ENCODE data around the gene STPG3. TPM values are rescaled to one million over a fixed set of nuclear protein-coding genes. Genes with fewer than 3 reads are reported as not detected.
"Not testable (repeated sequence)": the region's sequence is repeated elsewhere in the genome, so short reads cannot be mapped to it uniquely, and the experiment has no call there.

STPG3 gene
- total RNA-seq, 1 donor from 2014 or later: 0.18 TPM

DNA sequence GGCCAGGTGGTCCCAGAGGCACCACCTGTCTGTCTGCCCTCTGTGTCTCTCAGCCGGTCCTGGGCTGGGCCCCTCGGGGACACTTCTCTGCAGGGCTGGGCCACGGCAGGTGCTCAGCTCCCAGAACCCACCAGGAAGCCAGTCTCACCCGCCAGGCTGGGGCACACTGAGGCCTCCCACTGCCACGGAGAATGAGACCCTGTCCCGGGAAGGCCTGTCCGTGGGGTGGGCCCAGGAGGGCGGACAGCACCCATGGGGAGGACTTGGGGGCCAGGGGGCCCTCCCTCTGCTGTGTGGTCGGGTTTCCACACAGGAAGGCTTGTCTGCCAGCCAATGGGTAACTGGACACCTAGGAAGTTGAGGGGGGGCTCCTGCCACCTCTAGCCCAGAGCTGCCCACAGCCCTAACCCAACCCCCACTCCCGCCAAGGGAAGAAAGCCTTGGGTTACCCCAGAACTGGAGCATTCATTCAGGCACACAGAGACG, 14.1 kb upstream of the STPG3 start:
- no peaks in the 10 kb centered on the region for H3K9me3 Mint-ChIP-seq
- DNase-seq (ENCODE audit: low spot score in 2 of 2, unreplicated experiment in 2 of 2): no peak
- no peaks in the 10 kb centered on the region for H3K36me3 Mint-ChIP-seq
- H3K27me3 Mint-ChIP-seq (ENCODE audit: low read depth): no peaks in the 10 kb centered on the region
- peaks cover 17% of the 10 kb centered on the region for H3K4me1 Mint-ChIP-seq
- TF ChIP-seq, protein P1, sequence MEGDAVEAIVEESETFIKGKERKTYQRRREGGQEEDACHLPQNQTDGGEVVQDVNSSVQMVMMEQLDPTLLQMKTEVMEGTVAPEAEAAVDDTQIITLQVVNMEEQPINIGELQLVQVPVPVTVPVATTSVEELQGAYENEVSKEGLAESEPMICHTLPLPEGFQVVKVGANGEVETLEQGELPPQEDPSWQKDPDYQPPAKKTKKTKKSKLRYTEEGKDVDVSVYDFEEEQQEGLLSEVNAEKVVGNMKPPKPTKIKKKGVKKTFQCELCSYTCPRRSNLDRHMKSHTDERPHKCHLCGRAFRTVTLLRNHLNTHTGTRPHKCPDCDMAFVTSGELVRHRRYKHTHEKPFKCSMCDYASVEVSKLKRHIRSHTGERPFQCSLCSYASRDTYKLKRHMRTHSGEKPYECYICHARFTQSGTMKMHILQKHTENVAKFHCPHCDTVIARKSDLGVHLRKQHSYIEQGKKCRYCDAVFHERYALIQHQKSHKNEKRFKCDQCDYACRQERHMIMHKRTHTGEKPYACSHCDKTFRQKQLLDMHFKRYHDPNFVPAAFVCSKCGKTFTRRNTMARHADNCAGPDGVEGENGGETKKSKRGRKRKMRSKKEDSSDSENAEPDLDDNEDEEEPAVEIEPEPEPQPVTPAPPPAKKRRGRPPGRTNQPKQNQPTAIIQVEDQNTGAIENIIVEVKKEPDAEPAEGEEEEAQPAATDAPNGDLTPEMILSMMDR (IDR thresholded peaks at IDR 0.05; ENCODE audit: unreplicated experiment): no peak
- no peak overlapping the region for H3K27ac Mint-ChIP-seq
- peak overlapping the region; percentile 8 for H3K4me3 Mint-ChIP-seq

DNA sequence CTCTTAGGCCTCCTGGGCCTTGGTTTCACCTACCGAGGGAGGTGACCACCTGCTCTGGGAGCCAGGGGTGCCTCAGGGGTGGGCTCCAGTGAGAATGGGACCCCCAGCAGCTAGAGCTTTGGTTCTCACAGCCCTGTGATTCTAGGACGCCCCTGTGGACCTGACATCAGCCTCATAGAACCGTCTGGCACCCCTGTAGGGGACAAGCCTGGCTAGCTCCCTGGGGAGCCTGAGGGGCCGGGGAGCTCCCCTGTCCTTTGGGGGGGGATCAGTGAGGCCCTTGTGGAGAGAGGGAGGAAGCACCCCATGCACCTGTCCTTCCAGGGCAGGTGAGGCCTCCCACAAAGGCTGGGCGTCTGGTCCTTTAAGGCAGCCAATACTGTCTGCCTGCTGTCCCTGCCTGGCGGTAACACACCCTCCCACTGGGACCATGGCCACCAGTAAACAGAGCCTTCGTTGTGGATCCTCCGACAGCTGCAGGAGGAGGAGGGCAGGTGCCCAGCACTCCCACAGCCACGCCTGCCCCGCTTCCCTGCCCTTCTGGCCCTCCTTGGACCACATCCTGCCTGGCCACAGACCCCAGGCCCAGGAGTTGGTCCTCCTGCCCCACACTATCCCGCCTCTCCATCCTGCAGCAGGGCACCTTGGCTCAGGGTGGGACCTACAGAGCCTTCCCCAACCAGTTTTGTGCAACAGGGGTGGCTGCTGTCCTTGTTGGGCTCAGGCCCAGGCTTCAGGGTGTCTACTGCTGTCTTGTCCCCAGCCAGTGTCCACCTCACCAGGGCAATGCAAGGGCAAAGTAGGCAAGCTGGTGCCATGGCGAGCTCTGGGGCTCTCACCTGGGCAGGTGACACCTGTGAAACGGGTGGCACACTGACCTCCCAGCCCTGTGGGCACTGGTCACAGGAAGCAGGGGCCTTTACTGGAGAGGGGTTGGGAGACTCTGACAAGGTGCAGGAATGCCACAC, 13.0 kb upstream of the STPG3 start:
- Mint-ChIP-seq H3K27me3 (ENCODE audit: low read depth) (no peaks in the 10 kb centered on the region), H3K4me1 (peaks cover 27% of the 10 kb centered on the region), H3K4me3 (no peak overlapping the region), H3K27ac (no peak overlapping the region), H3K36me3 (peaks cover 8% of the 10 kb centered on the region), H3K9me3 (no peaks in the 10 kb centered on the region)
- DNase-seq (ENCODE audit: low spot score in 2 of 2, unreplicated experiment in 2 of 2): no peak
- TF ChIP-seq, protein P1 (IDR thresholded peaks at IDR 0.05; ENCODE audit: unreplicated experiment): no peak

DNA sequence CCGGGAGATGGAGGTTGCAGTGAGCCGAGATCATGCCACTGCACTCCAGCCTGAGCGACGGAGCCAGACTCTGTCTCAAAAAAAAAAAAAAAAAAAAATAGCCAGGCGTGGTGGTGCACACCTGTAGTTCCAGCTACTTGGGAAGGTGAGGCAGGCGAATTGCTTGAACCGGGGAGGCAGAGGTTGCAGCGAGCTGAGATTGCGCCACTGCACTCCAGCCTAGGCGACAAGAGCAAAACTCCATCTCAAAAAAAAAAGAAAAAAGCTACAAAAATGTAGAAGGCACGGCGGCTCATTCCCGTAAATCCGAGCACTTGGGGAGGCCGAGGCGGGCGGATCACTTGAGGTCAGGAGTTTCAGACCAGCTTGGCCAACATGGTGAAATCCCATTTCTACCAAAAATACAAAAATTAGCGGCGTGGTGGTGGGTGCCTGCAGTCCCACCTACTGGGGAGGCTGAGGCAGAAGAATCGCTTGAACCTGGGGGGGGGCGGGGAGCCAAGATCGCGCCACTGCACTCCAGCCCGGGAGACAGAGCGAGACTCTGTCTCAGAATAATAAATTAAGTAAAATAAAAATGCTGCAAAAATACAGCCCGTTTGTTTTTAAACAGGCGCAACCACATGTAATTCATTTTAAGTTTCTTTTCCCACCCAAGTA, 11.4 kb upstream of the STPG3 start:
- Mint-ChIP-seq H3K36me3 (peaks cover 12% of the 10 kb centered on the region), H3K4me1 (peaks cover 27% of the 10 kb centered on the region), H3K27ac (peak overlapping the region; percentile 84), H3K4me3 (peak overlapping the region; percentile 65)
- H3K27me3 Mint-ChIP-seq (ENCODE audit: low read depth); DNase-seq (ENCODE audit: low spot score in 2 of 2, unreplicated experiment in 2 of 2); H3K9me3 Mint-ChIP-seq: not testable (repeated sequence)

DNA sequence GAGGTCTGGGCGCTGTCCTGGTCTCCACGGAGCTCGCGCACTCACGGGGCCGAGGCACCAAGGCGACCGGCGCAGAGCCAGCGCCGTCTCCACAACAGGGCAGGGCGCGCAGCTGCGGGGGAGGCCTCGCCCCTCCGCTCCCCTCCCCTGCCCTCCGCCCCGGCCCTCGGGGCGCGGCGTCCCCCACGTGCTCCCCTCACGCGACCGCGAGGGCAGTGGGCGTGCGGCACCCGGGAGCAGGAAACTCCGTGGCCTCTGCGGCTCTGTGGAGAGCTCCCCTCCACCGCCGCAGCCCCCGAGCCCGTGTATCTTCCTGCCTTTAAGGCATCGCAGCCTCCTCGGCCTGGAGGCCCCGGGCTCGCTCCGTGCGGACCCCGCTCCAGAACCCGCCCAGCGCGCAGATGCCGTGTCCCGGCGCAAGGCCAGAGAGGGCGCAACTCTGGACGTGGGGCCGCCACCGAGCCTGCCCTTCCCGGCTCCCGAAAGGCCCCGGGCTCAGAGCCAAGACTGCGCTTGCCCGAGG, 10.7 kb upstream of the STPG3 start:
- TF ChIP-seq, protein P1 (IDR thresholded peaks at IDR 0.05; ENCODE audit: unreplicated experiment): no peak
- H3K4me3 Mint-ChIP-seq: peak overlapping the region; percentile 65
- no peaks in the 10 kb centered on the region for H3K27me3 Mint-ChIP-seq (ENCODE audit: low read depth)
- H3K36me3 Mint-ChIP-seq: peaks cover 12% of the 10 kb centered on the region
- no peaks in the 10 kb centered on the region for H3K9me3 Mint-ChIP-seq
- DNase-seq (ENCODE audit: low spot score in 2 of 2, unreplicated experiment in 2 of 2): peak; percentile 50 to 72
- H3K27ac Mint-ChIP-seq: peak overlapping the region; percentile 84
- peaks cover 26% of the 10 kb centered on the region for H3K4me1 Mint-ChIP-seq

DNA sequence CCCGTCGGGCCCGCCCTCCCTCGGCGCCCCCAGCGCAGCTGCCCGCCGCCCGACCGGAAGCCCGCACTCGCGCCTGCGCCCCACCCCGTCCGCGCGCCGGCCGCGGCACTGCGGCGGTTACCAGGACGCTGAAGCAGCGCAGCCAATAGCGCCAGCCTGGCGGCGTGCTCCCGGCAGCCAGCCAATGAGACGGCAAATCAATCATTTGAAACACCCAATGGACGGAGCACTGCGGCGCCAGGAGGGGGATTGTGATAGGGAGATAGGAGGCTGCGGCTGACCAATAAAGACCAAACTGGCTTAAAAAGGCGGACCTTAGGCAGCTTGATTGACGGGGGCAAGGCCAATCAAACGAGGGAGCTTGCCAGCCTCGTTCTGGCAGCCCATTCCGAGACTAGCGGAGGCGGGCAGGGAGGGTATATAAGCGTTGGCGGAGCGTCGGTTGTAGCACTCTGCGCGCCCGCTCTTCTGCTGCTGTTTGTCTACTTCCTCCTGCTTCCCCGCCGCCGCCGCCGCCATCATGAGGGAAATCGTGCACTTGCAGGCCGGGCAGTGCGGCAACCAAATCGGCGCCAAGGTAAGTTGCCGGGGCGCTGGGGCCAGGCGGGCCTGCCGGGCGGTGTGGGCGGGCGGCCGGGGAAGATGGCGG, 10.1 kb upstream of the STPG3 start, which contains the start of gene TUBB4B:
TUBB4B (plus strand) TSS at position 447 of the 649 bp plus-strand sequence; CDS start at position 521, 74 bp downstream.
- Mint-ChIP-seq H3K9me3 (no peaks in the 10 kb centered on the region), H3K4me3 (peak within 1 kb of the TSS; percentile 89), H3K27ac (peak within 1 kb of the TSS; percentile 96), H3K27me3 (ENCODE audit: low read depth) (no peaks in the 10 kb centered on the region), H3K36me3 (peaks cover 12% of the 10 kb centered on the region), H3K4me1 (peaks cover 25% of the 10 kb centered on the region)
- peak; percentile 97 to 99 for DNase-seq (ENCODE audit: low spot score in 2 of 2, unreplicated experiment in 2 of 2)
- TF ChIP-seq, protein P1 (IDR thresholded peaks at IDR 0.05; ENCODE audit: unreplicated experiment): no peak
